Upper lobe of left lung (tissue), 6 donors: Measurements from ENCODE around the gene ZNF33A. TPM values are rescaled to one million over a fixed set of nuclear protein-coding genes. Genes with fewer than 3 reads are reported as not detected.
A peak's percentile ranks its signal among the peaks of the same experiment; 100 is the strongest.
"Not testable (repeated sequence)": the region's sequence is repeated elsewhere in the genome, so short reads cannot be mapped to it uniquely, and the experiment has no call there.

ENCODE experiments used
- ATAC-seq, 2 donors: fragments of 200-7000 bp; cut with Tn5 transposase; one replicate each; pipeline ENCODE4 v1.9.1; 2022; ENCODE audit warnings: mild to moderate bottlenecking in 2 of 2, moderate library complexity in 2 of 2; ENCODE audit not compliant: low FRiP score in 2 of 2
- DNase-seq, 2 donors: peaks; one replicate each; pipeline ENCODE4 v3.0.0-alpha.2; 2019 to 2020
- H3K27ac ChIP-seq, 4 donors: fragments of 200-600 bp; sonication (generic); one replicate each; pipeline ENCODE4 v1.5.1; 2016 to 2019
- H3K27me3 ChIP-seq, 4 donors: fragments of 200-600 bp; sonication (generic); one replicate each; pipeline ENCODE4 v1.5.1; 2017 to 2019
- H3K36me3 ChIP-seq, 4 donors: fragments of 200-600 bp; sonication (generic); one replicate each; pipeline ENCODE4 v1.5.1; 2016 to 2019
- H3K4me1 ChIP-seq, 4 donors: fragments of 200-600 bp; sonication (generic); one replicate each; pipeline ENCODE4 v1.5.1; 2018 to 2019
- H3K4me3 ChIP-seq, 4 donors: fragments of 200-600 bp; sonication (generic); one replicate each; pipeline ENCODE4 v1.5.1; 2017 to 2019; ENCODE audit warnings: mild to moderate bottlenecking in 2 of 4, moderate library complexity in 1 of 4
- H3K9me3 ChIP-seq, 4 donors: fragments of 200-600 bp; sonication (generic); one replicate each; pipeline ENCODE4 v1.5.1; 2018 to 2019
- CTCF ChIP-seq, 6 experiments: fragments of 450-650 bp in 4 of 6; fragments of 200-600 bp in 2 of 6; sonication (generic) in 2 of 6; IDR thresholded peaks; one replicate each; pipeline ENCODE4 v1.5.1; 2016 to 2019; ENCODE audit warnings: antibody characterized with exemption in 6 of 6
- EP300 ChIP-seq, 4 donors: sonication (generic); formaldehyde crosslinking; IDR thresholded peaks; one replicate each; pipeline ENCODE4 v1.5.1; 2017; ENCODE audit warnings: antibody characterized with exemption in 4 of 4, control low read depth in 2 of 4
- POLR2A ChIP-seq, 4 donors: fragments of 450-650 bp; IDR thresholded peaks; one replicate each; pipeline ENCODE4 v1.5.1; 2016 to 2017; ENCODE audit warnings: antibody characterized with exemption in 4 of 4, mild to moderate bottlenecking in 2 of 4
- POLR2AphosphoS5 ChIP-seq, 2 donors: sonication (generic); formaldehyde crosslinking; IDR thresholded peaks; one replicate each; pipeline ENCODE4 v1.5.1; 2017; ENCODE audit warnings: antibody characterized with exemption in 2 of 2
- WGBS, 2 donors: methylation state at CpG; one replicate each; pipeline ENCODE4 v1.1.5; 2017 to 2018; 5-methylcytosine and 5-hydroxymethylcytosine counted together
- total RNA-seq, 6 donors: library from RNA; depleted of rRNA in 4 of 6; stranded (reverse); fragments of >200 nt in 4 of 6; gene quantifications; one replicate each; pipeline versions ENCODE4 v1.1.0 to v1.2.1, GENCODE V29; 2016 to 2021
- donor health status: DM: no; HTN: no; CAD: no; lungs with moderate emphysema.
- donor health status: DM: no; HTN: yes; CAD: no; lungs with severe emphysema.

Gene ZNF33A
- total RNA-seq, 6 donors from 2014 or later: 20.0 to 49.1 (median 22.9) TPM

DNA sequence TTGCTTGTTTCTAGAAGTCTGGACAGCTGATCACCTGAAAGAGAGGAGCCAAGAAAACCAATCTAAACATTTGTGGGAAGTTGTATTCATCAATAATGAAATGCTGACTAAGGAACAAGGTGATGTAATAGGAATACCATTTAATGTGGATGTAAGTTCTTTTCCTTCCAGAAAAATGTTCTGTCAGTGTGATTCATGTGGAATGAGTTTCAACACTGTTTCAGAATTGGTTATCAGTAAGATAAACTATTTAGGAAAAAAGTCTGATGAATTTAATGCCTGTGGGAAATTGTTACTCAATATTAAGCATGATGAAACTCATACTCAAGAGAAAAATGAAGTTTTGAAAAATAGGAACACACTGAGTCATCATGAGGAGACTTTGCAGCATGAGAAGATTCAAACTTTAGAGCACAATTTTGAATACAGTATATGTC, 43.9 kb downstream of the ZNF33A start:
- ATAC-seq (peak in 1 of 2 donors; percentile 57), DNase-seq (no peak)
- Histone ChIP-seq H3K9me3 (peaks cover 26 to 62% (median 61%) of the 10 kb centered on the region in 4 donors), H3K27ac (no peak overlapping the region), H3K4me1 (no peaks in the 10 kb centered on the region), H3K4me3 (no peak overlapping the region), H3K27me3 (no peaks in the 10 kb centered on the region), H3K36me3 (peaks cover 19 to 63% (median 47%) of the 10 kb centered on the region in 4 donors)
- TF ChIP-seq POLR2A (IDR thresholded peaks at IDR 0.05) (no peak), POLR2AphosphoS5 (IDR thresholded peaks at IDR 0.05) (no peak), CTCF (IDR thresholded peaks at IDR 0.05) (no peak), EP300 (IDR thresholded peaks at IDR 0.05) (no peak)

DNA sequence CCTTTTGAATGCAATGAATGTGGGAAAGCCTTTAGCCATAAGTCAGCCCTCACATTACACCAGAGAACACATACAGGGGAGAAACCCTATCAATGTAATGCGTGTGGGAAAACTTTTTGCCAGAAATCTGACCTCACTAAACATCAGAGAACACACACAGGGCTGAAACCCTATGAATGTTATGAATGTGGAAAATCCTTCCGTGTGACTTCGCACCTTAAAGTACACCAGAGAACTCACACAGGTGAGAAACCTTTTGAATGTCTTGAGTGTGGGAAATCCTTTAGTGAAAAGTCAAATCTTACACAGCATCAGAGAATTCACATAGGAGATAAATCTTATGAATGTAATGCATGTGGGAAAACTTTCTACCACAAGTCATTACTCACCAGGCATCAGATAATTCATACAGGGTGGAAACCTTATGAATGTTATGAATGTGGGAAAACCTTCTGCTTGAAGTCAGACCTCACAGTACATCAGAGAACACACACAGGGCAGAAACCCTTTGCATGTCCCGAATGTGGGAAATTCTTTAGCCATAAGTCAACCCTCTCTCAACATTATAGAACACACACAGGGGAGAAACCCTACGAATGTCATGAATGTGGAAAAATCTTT, 44.9 kb downstream of the ZNF33A start:
- Histone ChIP-seq H3K9me3 (peaks cover 26 to 69% (median 61%) of the 10 kb centered on the region in 4 donors), H3K36me3 (peaks cover 14 to 67% (median 49%) of the 10 kb centered on the region in 4 donors)
- H3K4me3 ChIP-seq, H3K27ac ChIP-seq, ATAC-seq, H3K27me3 ChIP-seq, DNase-seq, H3K4me1 ChIP-seq: not testable (repeated sequence)
- 95 to 100% methylated on average over 5 of the region's 5 CpGs for WGBS, 2 donors

- not testable (repeated sequence) for DNase-seq, H3K36me3 ChIP-seq, H3K4me1 ChIP-seq, H3K27ac ChIP-seq, ATAC-seq, H3K27me3 ChIP-seq, H3K9me3 ChIP-seq, H3K4me3 ChIP-seq
- WGBS, 2 donors: 60 to 79% methylated on average over 1 of the region's 1 CpG
Observed at GRCh38 chr10:38069663-38070062, 59.2 kb downstream of the ZNF33A start.

- H3K4me3 ChIP-seq: no peak overlapping the region
- no peaks in the 10 kb centered on the region for H3K4me1 ChIP-seq
- WGBS, 2 donors: 88 to 95% methylated on average over 8 of the region's 8 CpGs
- H3K9me3 ChIP-seq: no peaks in the 10 kb centered on the region
- DNase-seq (no peak), ATAC-seq (no peak)
- H3K36me3 ChIP-seq: no peaks in the 10 kb centered on the region
- H3K27me3 ChIP-seq: no peaks in the 10 kb centered on the region
- no peak for TF ChIP-seq POLR2AphosphoS5 (IDR thresholded peaks at IDR 0.05)
- no peak for TF ChIP-seq POLR2A (IDR thresholded peaks at IDR 0.05)
- no peak for TF ChIP-seq CTCF (IDR thresholded peaks at IDR 0.05)
- TF ChIP-seq EP300 (IDR thresholded peaks at IDR 0.05): no peak
- no peak overlapping the region for H3K27ac ChIP-seq
Observed at GRCh38 chr10:38070501-38070900, 60.0 kb downstream of the ZNF33A start.

DNA sequence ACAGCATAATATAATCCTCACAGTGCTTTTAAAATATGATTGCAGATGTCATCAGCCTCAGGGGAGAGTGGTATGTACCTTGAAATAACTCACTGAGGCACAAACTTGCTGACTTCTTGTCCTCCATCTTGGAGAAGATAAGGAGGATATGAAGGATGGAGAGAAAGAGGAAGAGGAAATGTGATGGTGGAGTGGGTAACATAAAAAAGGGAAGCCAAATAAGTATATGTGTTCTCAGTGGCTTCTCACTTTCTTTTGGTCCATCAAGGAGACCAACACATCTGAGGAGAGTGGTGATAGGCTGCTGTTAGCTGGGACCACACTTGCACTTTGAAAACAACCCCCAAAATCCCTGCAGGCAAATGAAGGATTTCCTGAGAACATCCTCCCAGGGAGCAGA, 62.1 kb downstream of the ZNF33A start:
- H3K27ac ChIP-seq: no peak overlapping the region
- no peaks in the 10 kb centered on the region for H3K4me1 ChIP-seq
- H3K4me3 ChIP-seq: no peak overlapping the region
- H3K9me3 ChIP-seq: peaks cover 0 to 8% (median 6%) of the 10 kb centered on the region in 4 donors
- TF ChIP-seq POLR2A (IDR thresholded peaks at IDR 0.05) (no peak), CTCF (IDR thresholded peaks at IDR 0.05) (no peak), EP300 (IDR thresholded peaks at IDR 0.05) (no peak), POLR2AphosphoS5 (IDR thresholded peaks at IDR 0.05) (no peak)
- DNase-seq (no peak), ATAC-seq (no peak)
- no peaks in the 10 kb centered on the region for H3K36me3 ChIP-seq
- no peaks in the 10 kb centered on the region for H3K27me3 ChIP-seq

GRCh38 chr10:38076687-38077086, 66.2 kb downstream of the ZNF33A start:
- 79 to 81% methylated on average over 2 of the region's 2 CpGs for WGBS, 2 donors
- TF ChIP-seq POLR2AphosphoS5 (IDR thresholded peaks at IDR 0.05) (no peak), EP300 (IDR thresholded peaks at IDR 0.05) (no peak), CTCF (IDR thresholded peaks at IDR 0.05) (no peak), POLR2A (IDR thresholded peaks at IDR 0.05) (no peak)
- Histone ChIP-seq H3K27me3 (no peaks in the 10 kb centered on the region), H3K4me3 (no peak overlapping the region), H3K9me3 (peaks cover 0 to 8% (median 6%) of the 10 kb centered on the region in 4 donors), H3K27ac (no peak overlapping the region), H3K4me1 (no peaks in the 10 kb centered on the region), H3K36me3 (no peaks in the 10 kb centered on the region)
- ATAC-seq: no peak
- no peak for DNase-seq

- H3K27me3 ChIP-seq, H3K27ac ChIP-seq, DNase-seq, H3K9me3 ChIP-seq, ATAC-seq: not testable (repeated sequence)
- peak overlapping the region in 3 of 4 donors; percentile 68 to 78 (median 73) for H3K4me3 ChIP-seq
- H3K4me1 ChIP-seq: peaks cover 6 to 17% (median 11%) of the 10 kb centered on the region in 4 donors
- WGBS, 2 donors: 92 to 96% methylated on average over 15 of the region's 15 CpGs
- H3K36me3 ChIP-seq: peaks cover 11 to 26% (median 18%) of the 10 kb centered on the region in 4 donors
Observed at GRCh38 chr10:38093318-38093717, 82.8 kb downstream of the ZNF33A start.
